GM18498 (cell line): ENCODE results near the gene KLF9.
"Not testable (repeated sequence)": the region's sequence is repeated elsewhere in the genome, so short reads cannot be mapped to it uniquely, and the experiment has no call there.

ENCODE experiments used
- ATAC-seq: cut with Tn5 transposase; IDR thresholded peaks from one replicate; pipeline ENCODE4 v1.9.1; 2021; ENCODE audit warnings: mild to moderate bottlenecking, moderate library complexity; ENCODE audit not compliant: unreplicated experiment

KLF9 gene

GRCh38 chr9:70405808-70406433 lies 8.5 kb downstream of the KLF9 start:
- ATAC-seq, result peak; percentile 32

- ATAC-seq, result no peak
These were observed 10.2 kb downstream of the KLF9 start for GRCh38 chr9:70404261-70404660.

GRCh38 chr9:70403618-70404025 lies 10.8 kb downstream of the KLF9 start:
- no peak for ATAC-seq

DNA sequence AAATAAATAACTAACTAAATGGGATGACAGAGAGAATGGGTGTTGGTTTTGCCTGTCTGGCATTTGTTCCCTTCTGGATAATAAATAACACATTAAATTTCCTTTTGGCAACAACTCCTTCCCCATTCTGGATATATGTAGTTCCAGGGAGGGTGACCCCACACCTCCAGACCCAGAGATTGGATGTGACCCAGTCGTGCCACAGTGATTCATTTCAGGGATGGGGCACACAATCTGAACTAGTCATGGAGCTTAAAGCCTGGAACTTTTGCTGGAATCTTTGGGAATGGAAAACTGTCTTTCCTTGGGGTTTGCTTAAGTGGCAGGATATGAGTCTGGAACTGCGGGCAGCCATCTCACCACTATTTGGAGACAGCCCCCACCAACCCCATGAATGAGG lies 11.3 kb downstream of the KLF9 start:
- no peak for ATAC-seq

GRCh38 chr9:70402213-70402612 lies 12.2 kb downstream of the KLF9 start:
- no peak for ATAC-seq

GRCh38 chr9:70401241-70401640 lies 13.2 kb downstream of the KLF9 start:
- not testable (repeated sequence) for ATAC-seq

GRCh38 chr9:70400107-70400892 lies 14.2 kb downstream of the KLF9 start:
- ATAC-seq, result no peak

GRCh38 chr9:70399141-70399540 lies 15.3 kb downstream of the KLF9 start:
- no peak for ATAC-seq

DNA sequence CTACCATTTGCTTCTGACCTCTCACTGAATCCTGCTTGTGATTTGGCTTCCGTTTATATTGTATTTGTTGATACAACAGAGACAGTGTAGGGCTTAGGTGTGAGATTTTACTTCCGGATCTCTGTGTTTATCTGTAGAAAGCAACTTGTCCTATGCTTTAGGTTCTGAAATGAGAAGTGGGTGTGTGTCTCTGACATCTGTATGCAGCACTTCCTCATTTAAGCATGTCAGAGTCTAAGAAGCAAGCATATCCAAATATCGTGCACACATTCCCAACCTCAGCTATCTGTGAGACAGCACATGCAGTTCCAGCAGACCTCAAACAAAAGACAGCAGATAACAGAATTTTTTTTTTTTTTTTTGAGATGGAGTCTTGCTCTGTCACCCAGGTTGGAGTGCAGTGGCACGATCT lies 16.3 kb downstream of the KLF9 start:
- ATAC-seq, result peak; percentile 100

DNA sequence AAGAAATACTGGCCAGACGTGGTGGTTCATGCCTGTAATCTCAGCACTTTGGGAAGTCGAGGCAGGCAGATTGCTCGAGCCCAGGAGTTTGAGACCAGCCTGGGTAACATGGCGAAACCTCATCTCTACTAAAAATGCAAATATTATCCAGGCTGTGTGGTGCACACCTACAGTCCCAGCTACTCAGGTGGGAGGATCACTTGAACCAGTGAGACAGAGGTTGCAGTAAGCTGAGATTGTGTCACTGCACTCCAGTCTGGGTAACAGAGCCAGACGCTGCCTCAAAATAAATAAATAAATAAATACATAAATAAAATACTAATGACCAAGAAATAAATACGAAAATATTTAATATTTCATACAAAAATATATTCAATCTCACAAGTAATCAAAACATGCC lies 18.8 kb downstream of the KLF9 start:
- ATAC-seq, result no peak

GRCh38 chr9:70392850-70393249 lies 21.6 kb downstream of the KLF9 start:
- no peak for ATAC-seq

GRCh38 chr9:70392189-70392588 lies 22.3 kb downstream of the KLF9 start:
- ATAC-seq, result no peak

GRCh38 chr9:70390933-70391341 lies 23.5 kb downstream of the KLF9 start:
- no peak for ATAC-seq

GRCh38 chr9:70389621-70390266 lies 24.7 kb downstream of the KLF9 start:
- ATAC-seq, result no peak

DNA sequence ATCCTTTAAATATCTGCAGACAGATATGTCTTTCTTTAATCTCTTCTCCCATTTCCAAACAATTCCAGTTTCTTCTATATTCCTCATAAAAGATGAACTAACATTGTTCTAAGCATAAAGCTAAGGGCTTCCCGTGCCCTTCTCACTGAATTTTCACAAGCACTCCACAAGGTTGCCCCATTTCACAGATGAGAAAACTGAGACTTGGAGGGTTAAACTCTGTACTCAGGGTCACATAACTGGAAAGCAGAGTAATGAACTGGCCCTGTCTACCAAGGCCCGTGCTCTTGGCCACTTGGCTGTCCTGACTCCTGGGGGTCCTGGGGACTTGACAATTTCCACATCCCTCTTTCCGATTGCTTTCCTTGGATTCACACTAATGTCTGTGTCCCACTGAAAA lies 25.3 kb downstream of the KLF9 start:
- no peak for ATAC-seq

GRCh38 chr9:70387663-70388062 lies 26.8 kb downstream of the KLF9 start:
- ATAC-seq, result no peak

DNA sequence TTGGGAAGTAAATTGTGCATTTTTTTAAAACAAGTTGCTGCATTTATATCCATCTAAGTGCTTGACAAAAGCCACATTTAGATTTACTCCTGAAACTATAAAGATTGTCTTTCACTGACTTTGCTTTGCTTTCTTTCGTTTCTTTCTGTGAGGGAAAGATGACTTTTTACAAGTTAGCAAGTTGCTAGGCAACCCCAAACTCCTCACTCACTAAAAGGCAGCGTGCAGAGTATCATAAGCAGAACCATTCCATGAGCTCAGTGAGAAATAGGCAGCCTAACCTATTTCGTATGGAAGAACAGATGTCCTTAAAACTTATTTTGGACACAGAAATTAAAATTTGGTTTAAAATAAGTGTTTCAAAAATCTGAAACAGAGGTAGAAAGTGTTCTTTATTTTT lies 29.0 kb downstream of the KLF9 start:
- ATAC-seq, result no peak

DNA sequence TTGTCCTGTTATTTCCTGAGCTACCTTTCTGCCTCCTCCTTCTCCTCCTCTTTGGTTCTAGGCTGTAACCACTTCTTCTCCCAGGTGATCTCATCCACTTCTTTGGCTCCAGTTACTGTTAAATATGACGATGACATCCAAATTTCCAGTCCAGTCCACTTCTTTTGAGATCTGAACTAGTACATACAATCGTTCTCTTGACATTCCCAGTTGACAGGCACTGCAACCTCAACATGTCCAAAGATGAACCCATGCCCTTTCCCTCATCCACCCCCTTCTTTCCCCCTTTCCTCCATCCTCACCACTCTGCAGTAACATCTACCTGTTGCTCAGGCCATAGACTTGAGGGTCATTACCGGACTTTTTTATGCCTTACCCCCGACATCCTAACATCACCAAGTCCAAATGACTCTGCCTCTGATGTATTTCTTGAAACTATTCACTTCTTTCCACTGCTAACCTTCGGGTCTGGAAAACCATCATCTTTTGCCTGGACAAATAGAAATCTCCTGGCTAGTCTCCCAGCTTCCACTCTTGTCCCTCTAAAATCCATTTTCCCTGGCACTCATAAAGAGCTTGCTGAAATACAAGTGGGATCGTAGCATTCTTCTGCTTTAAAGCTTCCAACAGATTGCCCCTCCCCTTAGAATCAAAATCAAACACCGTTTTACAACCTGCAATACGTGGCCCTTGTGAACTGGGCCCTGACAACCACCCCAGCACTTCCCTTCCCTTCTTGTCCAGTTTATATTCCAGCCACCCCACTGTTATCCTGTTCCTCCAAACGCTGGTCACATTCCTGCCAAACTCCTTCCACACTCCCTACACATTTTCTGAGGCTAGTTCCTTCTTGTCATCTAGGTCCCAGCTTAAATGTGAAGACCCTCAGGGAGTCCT lies 31.5 kb downstream of the KLF9 start:
- ATAC-seq, result no peak

DNA sequence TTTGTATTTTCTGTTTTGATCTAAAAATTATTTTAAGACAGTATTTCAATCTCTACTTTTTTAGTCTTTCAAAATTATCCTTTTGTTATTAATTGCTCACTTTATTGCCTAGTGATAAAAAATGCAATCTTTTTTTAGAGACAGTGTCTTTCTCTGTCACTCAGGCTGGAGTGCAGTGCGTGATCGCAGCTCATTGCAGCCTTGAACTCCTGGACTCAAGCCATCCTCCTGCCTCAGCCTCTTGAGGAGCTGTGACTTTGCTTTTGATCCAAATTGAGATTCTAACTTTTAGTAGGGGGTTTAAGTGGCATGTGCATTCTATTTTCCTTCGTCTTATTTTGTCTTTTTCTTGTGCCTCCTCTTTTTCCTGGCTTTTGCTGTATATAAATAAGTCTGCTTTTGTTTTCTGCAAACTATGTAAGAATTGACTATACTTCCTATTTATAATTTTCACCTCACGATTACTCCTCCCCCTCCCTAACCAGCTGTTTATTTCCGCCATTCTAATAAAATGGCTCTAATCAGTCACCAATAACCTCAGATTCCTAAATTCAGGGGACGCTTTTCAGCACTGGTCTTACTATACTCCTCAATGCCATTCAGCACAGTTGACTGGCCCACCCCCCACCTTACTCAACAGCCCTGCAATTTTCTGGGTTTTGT lies 32.3 kb downstream of the KLF9 start:
- ATAC-seq, result no peak

GRCh38 chr9:70374962-70375618 lies 39.4 kb downstream of the KLF9 start:
- ATAC-seq, result no peak
